MM.1S (cell line): ENCODE results near the gene VAPB.

Experiments used
- EZH2phosphoT487 ChIP-seq: fragments of 300-600 bp; sonication (generic); IDR thresholded peaks from 2 replicates; pipeline ENCODE4 v1.6.1; 2018; ENCODE audit warnings: antibody characterized with exemption, low read length
- TF ChIP-seq, protein P1 (sequence below): fragments of 300-600 bp; sonication (generic); IDR thresholded peaks from 2 replicates; pipeline ENCODE4 v1.5.1; 2016; ENCODE audit warnings: antibody characterized with exemption, low read length, mixed read lengths

DNA sequence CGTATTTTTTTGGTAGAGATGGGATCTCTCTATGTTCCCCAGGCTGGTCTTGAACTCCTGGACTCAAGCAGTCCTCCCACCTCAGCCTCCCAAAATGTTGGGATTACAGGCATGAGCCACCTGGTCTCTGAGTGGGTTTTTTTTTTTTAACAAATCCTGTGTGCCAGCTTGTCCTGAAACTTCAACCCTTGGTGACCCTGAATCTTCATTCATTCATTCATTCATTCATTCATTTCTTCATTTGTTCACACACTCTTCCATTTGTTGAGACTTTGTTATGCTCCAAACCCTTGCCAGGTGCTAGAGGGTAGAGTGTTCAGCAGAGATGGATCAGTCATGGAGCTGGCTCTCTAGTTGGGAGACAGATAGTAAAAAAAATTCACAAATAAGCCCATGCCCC is 12.0 kb upstream of the VAPB start:
- TF ChIP-seq, protein P1, sequence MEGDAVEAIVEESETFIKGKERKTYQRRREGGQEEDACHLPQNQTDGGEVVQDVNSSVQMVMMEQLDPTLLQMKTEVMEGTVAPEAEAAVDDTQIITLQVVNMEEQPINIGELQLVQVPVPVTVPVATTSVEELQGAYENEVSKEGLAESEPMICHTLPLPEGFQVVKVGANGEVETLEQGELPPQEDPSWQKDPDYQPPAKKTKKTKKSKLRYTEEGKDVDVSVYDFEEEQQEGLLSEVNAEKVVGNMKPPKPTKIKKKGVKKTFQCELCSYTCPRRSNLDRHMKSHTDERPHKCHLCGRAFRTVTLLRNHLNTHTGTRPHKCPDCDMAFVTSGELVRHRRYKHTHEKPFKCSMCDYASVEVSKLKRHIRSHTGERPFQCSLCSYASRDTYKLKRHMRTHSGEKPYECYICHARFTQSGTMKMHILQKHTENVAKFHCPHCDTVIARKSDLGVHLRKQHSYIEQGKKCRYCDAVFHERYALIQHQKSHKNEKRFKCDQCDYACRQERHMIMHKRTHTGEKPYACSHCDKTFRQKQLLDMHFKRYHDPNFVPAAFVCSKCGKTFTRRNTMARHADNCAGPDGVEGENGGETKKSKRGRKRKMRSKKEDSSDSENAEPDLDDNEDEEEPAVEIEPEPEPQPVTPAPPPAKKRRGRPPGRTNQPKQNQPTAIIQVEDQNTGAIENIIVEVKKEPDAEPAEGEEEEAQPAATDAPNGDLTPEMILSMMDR = no peak
- no peak for TF ChIP-seq EZH2phosphoT487
